GM21576 (cell line): ENCODE data around the gene ING2.
"Not testable (repeated sequence)": the region's sequence is repeated elsewhere in the genome, so short reads cannot be mapped to it uniquely, and the experiment has no call there.

Experiments
- ATAC-seq: cut with Tn5 transposase; IDR thresholded peaks from one replicate; pipeline ENCODE4 v1.9.1; 2021; ENCODE audit warnings: mild to moderate bottlenecking, moderate library complexity; ENCODE audit not compliant: unreplicated experiment

Gene ING2

GRCh38 chr4:183544109-183544508, 39.3 kb downstream of the ING2 start:
- no peak for ATAC-seq

GRCh38 chr4:183546376-183546775, 41.5 kb downstream of the ING2 start:
- ATAC-seq: no peak

GRCh38 chr4:183548306-183548705, 43.4 kb downstream of the ING2 start:
- ATAC-seq: no peak

- no peak for ATAC-seq
Measured at GRCh38 chr4:183550345-183551093, 45.7 kb downstream of the ING2 start.

GRCh38 chr4:183552274-183553146, 47.7 kb downstream of the ING2 start:
- ATAC-seq: no peak

GRCh38 chr4:183553147-183553478, 48.3 kb downstream of the ING2 start:
- ATAC-seq: not testable (repeated sequence)

- no peak for ATAC-seq
Measured at GRCh38 chr4:183553601-183554345, 48.9 kb downstream of the ING2 start.

- ATAC-seq: no peak
Measured at GRCh38 chr4:183554346-183554686, 49.5 kb downstream of the ING2 start.

GRCh38 chr4:183554878-183555585, 50.2 kb downstream of the ING2 start:
- ATAC-seq: no peak

- no peak for ATAC-seq
Measured at GRCh38 chr4:183556947-183557346, 52.1 kb downstream of the ING2 start.

GRCh38 chr4:183557611-183558010, 52.8 kb downstream of the ING2 start:
- ATAC-seq: no peak

- no peak for ATAC-seq
Measured at GRCh38 chr4:183558873-183559272, 54.0 kb downstream of the ING2 start.

GRCh38 chr4:183561905-183562304, 57.0 kb downstream of the ING2 start:
- ATAC-seq: no peak
